SH-SY5Y (cell line): Measurements from ENCODE around the gene RPL11.

Experiments used
- GATA2 ChIP-seq: IDR thresholded peaks from 2 replicates; pipeline ENCODE4 v1.6.1; 2011; ENCODE audit warnings: mild to moderate bottlenecking, low read depth, low read length
- GATA3 ChIP-seq: IDR thresholded peaks from 2 replicates; pipeline ENCODE4 v1.6.1; 2011; ENCODE audit warnings: low read depth, mild to moderate bottlenecking, low read length, moderate library complexity

DNA sequence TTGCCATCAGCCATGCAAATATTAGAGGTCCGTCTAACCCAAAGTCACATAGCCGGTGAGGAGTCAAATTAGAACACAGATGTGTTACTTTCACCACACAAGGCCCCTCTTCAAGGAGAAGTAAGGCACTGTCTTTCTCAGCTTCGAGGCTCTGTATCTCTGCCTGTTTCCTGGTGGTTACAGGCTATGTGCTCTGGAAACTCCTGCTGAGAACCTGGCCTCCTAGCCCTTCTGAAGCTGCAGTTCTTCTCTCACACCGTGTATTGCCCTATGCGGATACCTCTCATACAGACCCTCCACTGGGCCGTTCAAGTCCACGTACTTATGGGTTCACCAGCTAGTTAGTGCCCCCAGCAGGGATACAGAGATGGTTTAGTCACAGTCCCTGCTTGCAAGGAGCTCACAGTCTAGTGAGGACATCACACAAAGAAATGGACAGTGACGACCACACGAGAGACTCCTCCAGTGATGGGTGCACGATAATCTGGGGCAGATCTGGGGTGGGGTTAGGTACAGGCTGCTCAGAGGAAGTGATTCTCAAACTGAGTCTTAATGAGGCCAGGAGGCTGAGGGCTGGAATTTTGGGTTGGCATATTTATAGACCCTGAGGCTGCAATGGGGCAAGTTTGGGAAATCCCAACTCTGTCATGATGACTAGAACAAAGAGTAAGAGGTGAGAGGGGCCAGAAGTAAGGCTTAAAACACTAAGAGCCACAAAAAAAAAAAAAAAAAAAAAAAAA, 28.8 kb downstream of the RPL11 start:
- no peak for TF ChIP-seq GATA2
- no peak for TF ChIP-seq GATA3
